CD4-positive, CD25-positive, alpha-beta regulatory T cell (primary cell): Measurements from ENCODE around the gene PLXDC1. TPM values are rescaled to one million over a fixed set of nuclear protein-coding genes. Genes with fewer than 3 reads are reported as not detected.
A peak's percentile ranks its signal among the peaks of the same experiment; 100 is the strongest.

ENCODE experiments used
- ATAC-seq, 2 donors: fragments of 150-1000 bp; cut with Tn5 transposase; one replicate each; pipeline ENCODE4 v1.10.0; 2021; ENCODE audit warnings: low read depth in 2 of 2, moderate number of reproducible peaks in 2 of 2, moderate library complexity in 1 of 2
- DNase-seq, 3 donors: peaks; one replicate each; pipeline versions ENCODE4 v3.0.0 to v3.0.0-alpha.2; 2012 to 2022; ENCODE audit warnings: mixed read lengths in 1 of 3
- H3K27ac ChIP-seq: one replicate; pipeline ENCODE4 v1.7.0; 2013; ENCODE audit warnings: mild to moderate bottlenecking, low read length; ENCODE audit not compliant: insufficient read depth, poor library complexity, severe bottlenecking
- H3K27me3 ChIP-seq: one replicate; pipeline ENCODE4 v1.7.0; 2013; ENCODE audit warnings: low read length; ENCODE audit not compliant: control insufficient read depth, insufficient read depth
- H3K36me3 ChIP-seq: one replicate; pipeline ENCODE4 v1.7.0; 2013; ENCODE audit warnings: mild to moderate bottlenecking, low read length, moderate library complexity; ENCODE audit not compliant: control insufficient read depth, insufficient read depth
- H3K4me1 ChIP-seq: 2 replicates; pipeline ENCODE4 v1.7.0; 2013; ENCODE audit warnings: mild to moderate bottlenecking, low read length; ENCODE audit not compliant: insufficient read depth, control insufficient read depth, poor library complexity, severe bottlenecking
- H3K4me3 ChIP-seq: one replicate; pipeline ENCODE4 v1.7.0; 2013; ENCODE audit warnings: low read depth, mild to moderate bottlenecking, low read length, moderate library complexity
- H3K9me3 ChIP-seq, 2 experiments: 1 replicate in 1 of 2; 2 replicates in 1 of 2; pipeline ENCODE4 v1.7.0; 2013; ENCODE audit warnings: low read length in 2 of 2, mild to moderate bottlenecking in 1 of 2, moderate library complexity in 1 of 2; ENCODE audit not compliant: control insufficient read depth in 2 of 2
- H3K27ac Mint-ChIP-seq, 3 donors: one replicate each; pipeline ENCODE4 v1.8.0; 2020 to 2022; ENCODE audit warnings: mild to moderate bottlenecking in 3 of 3, mixed read lengths in 3 of 3, moderate library complexity in 2 of 3
- H3K27me3 Mint-ChIP-seq: one replicate; pipeline ENCODE4 v1.8.0; 2022; ENCODE audit warnings: mild to moderate bottlenecking, mixed read lengths
- H3K36me3 Mint-ChIP-seq: one replicate; pipeline ENCODE4 v1.8.0; 2020; ENCODE audit warnings: mixed read lengths
- H3K4me1 Mint-ChIP-seq, 4 donors: one replicate each; pipeline ENCODE4 v1.8.0; 2020 to 2022; ENCODE audit warnings: mixed read lengths in 4 of 4, mild to moderate bottlenecking in 1 of 4
- H3K4me3 Mint-ChIP-seq, 4 donors: one replicate each; pipeline ENCODE4 v1.8.0; 2020 to 2022; ENCODE audit warnings: mild to moderate bottlenecking in 4 of 4, mixed read lengths in 4 of 4, moderate library complexity in 3 of 4
- H3K9me3 Mint-ChIP-seq, 7 donors: one replicate each; pipeline ENCODE4 v1.8.0; 2020 to 2022; ENCODE audit warnings: mixed read lengths in 7 of 7, mild to moderate bottlenecking in 3 of 7, moderate library complexity in 2 of 7
- polyA plus RNA-seq, 4 donors: library from polyadenylated mRNA; unstranded; fragments of 300-500 nt; fragmentation: Illumina TruSeq; gene quantifications; one replicate each; pipeline ENCODE4 v1.2.3, GENCODE V29; 2021
- total RNA-seq: library from RNA; stranded (reverse); gene quantifications from one replicate; pipeline ENCODE4 v1.2.3, GENCODE V29; 2022

PLXDC1 gene
- total RNA-seq (12.9 TPM), polyA plus RNA-seq (1 to 10 TPM in 2 of 4 donors, under 1 TPM in 2; 0.27 to 1.8 (median 1.1) TPM)

- Mint-ChIP-seq H3K27ac (peak within 1 kb of the TSS; percentile 71 to 99 (median 98)), H3K36me3 (peaks cover 10% of the 10 kb centered on the region), H3K9me3 (peaks cover 0 to 12% (median 4%) of the 10 kb centered on the region in 7 donors), H3K27me3 (peaks cover 51% of the 10 kb centered on the region), H3K4me3 (peak within 1 kb of the TSS; percentile 98 to 100 (median 100)), H3K4me1 (peaks cover 15 to 49% (median 31%) of the 10 kb centered on the region in 4 donors)
- peaks cover 3% of the 10 kb centered on the region for H3K27me3 ChIP-seq
- no peaks in the 10 kb centered on the region for H3K9me3 ChIP-seq
- peak within 1 kb of the TSS; percentile 98 for H3K4me3 ChIP-seq
- ATAC-seq (no peak), DNase-seq (peak in 1 of 3 donors; percentile 25)
- no peaks in the 10 kb centered on the region for H3K36me3 ChIP-seq
- peak within 1 kb of the TSS; percentile 70 for H3K27ac ChIP-seq
- H3K4me1 ChIP-seq, result peaks cover 26% of the 10 kb centered on the region
Measured at GRCh38 chr17:39151150-39151942, at the start of gene PLXDC1. PLXDC1 (minus strand) TSS chr17:39151637; CDS start chr17:39151437, 200 bp downstream.

DNA sequence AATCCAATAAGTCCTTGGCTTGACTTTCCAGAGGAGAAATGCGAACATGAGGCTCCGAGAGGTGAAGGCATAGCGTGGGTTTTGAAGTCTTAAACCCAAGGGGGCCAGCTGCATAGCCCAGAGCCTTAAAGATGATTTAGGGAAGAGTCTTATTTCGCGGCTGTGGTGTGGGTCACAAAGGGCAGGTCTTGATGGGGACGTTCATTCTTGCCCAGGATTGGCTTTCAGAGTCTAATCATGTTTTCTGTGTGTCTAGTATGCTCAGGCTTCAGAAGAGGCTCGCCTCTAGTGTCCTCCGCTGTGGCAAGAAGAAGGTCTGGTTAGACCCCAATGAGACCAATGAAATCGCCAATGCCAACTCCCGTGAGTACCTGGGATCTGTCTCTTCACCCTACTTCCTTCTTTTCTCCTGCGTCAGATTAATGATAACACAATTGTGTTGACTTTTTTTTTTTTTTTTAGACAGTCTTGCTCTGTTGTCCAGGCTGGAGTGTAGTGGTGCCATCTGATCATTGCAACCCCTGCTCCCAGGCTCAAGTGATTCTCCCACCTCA is 49.6 kb upstream of the PLXDC1 start:
- no peaks in the 10 kb centered on the region for H3K9me3 ChIP-seq
- peaks cover 57% of the 10 kb centered on the region for H3K4me1 ChIP-seq
- peaks cover 36% of the 10 kb centered on the region for H3K36me3 ChIP-seq
- peak overlapping the region; percentile 89 to 97 (median 95) for H3K4me3 Mint-ChIP-seq
- H3K27me3 ChIP-seq, result no peaks in the 10 kb centered on the region
- H3K9me3 Mint-ChIP-seq, result no peaks in the 10 kb centered on the region
- ATAC-seq (no peak), DNase-seq (no peak)
- H3K36me3 Mint-ChIP-seq, result peaks cover 25% of the 10 kb centered on the region
- H3K4me3 ChIP-seq, result peak overlapping the region; percentile 99
- peak overlapping the region; percentile 98 to 100 (median 99) for H3K27ac Mint-ChIP-seq
- peaks cover 13 to 65% (median 32%) of the 10 kb centered on the region in 4 donors for H3K4me1 Mint-ChIP-seq
- H3K27me3 Mint-ChIP-seq, result peaks cover 7% of the 10 kb centered on the region
- peak overlapping the region; percentile 99 for H3K27ac ChIP-seq

GRCh38 chr17:39200070-39200879 is 48.8 kb upstream of the PLXDC1 start, which contains the start of gene RPL19:
RPL19 (plus strand) TSS chr17:39200283; CDS start chr17:39200345, 62 bp downstream.
- peaks cover 13 to 73% (median 36%) of the 10 kb centered on the region in 4 donors for H3K4me1 Mint-ChIP-seq
- H3K9me3 Mint-ChIP-seq, result no peaks in the 10 kb centered on the region
- Histone ChIP-seq H3K4me3 (peak within 1 kb of the TSS; percentile 99), H3K4me1 (peaks cover 63% of the 10 kb centered on the region), H3K27me3 (no peaks in the 10 kb centered on the region), H3K27ac (peak within 1 kb of the TSS; percentile 99), H3K9me3 (no peaks in the 10 kb centered on the region), H3K36me3 (peaks cover 36% of the 10 kb centered on the region)
- peak within 1 kb of the TSS; percentile 98 to 100 (median 99) for H3K27ac Mint-ChIP-seq
- peak in 1 of 3 donors; percentile 74 for DNase-seq
- H3K36me3 Mint-ChIP-seq, result peaks cover 25% of the 10 kb centered on the region
- H3K27me3 Mint-ChIP-seq, result peaks cover 7% of the 10 kb centered on the region
- H3K4me3 Mint-ChIP-seq, result peak within 1 kb of the TSS; percentile 89 to 97 (median 95)
- ATAC-seq, result peak; percentile 78 to 79

DNA sequence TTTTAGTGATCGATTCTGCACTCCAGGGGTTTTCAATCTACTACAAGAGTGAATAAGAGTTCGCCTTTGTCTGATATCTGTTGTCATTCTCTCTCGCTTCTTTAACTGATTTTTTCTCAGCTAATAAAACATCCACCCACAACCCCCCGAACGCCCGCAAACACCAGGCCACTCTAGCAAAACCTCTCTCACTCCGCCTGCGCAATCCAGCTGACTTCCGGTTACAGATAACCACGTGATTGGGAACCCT is 48.3 kb upstream of the PLXDC1 start:
- peak overlapping the region; percentile 89 to 97 (median 95) for H3K4me3 Mint-ChIP-seq
- DNase-seq (peak; percentile 82 to 95 (median 93)), ATAC-seq (peak; percentile 64 to 66)
- no peaks in the 10 kb centered on the region for H3K9me3 Mint-ChIP-seq
- peaks cover 13 to 73% (median 37%) of the 10 kb centered on the region in 4 donors for H3K4me1 Mint-ChIP-seq
- Histone ChIP-seq H3K27ac (peak overlapping the region; percentile 99), H3K4me1 (peaks cover 63% of the 10 kb centered on the region), H3K36me3 (peaks cover 30% of the 10 kb centered on the region), H3K4me3 (peak overlapping the region; percentile 99), H3K27me3 (no peaks in the 10 kb centered on the region), H3K9me3 (no peaks in the 10 kb centered on the region)
- H3K27me3 Mint-ChIP-seq, result peaks cover 7% of the 10 kb centered on the region
- H3K36me3 Mint-ChIP-seq, result peaks cover 21% of the 10 kb centered on the region
- H3K27ac Mint-ChIP-seq, result peak overlapping the region; percentile 98 to 100 (median 99)

GRCh38 chr17:39198186-39198566 is 46.7 kb upstream of the PLXDC1 start:
- Histone ChIP-seq H3K4me1 (peaks cover 63% of the 10 kb centered on the region), H3K27ac (peak overlapping the region; percentile 70), H3K27me3 (no peaks in the 10 kb centered on the region), H3K36me3 (peaks cover 19% of the 10 kb centered on the region), H3K9me3 (no peaks in the 10 kb centered on the region), H3K4me3 (no peak overlapping the region)
- H3K27ac Mint-ChIP-seq, result peak overlapping the region; percentile 55 to 100 (median 99)
- H3K27me3 Mint-ChIP-seq, result peaks cover 7% of the 10 kb centered on the region
- H3K4me1 Mint-ChIP-seq, result peaks cover 13 to 70% (median 47%) of the 10 kb centered on the region in 4 donors
- ATAC-seq, result no peak
- peak overlapping the region; percentile 89 to 97 (median 95) for H3K4me3 Mint-ChIP-seq
- no peak for DNase-seq
- H3K36me3 Mint-ChIP-seq, result peaks cover 14% of the 10 kb centered on the region
- H3K9me3 Mint-ChIP-seq, result no peaks in the 10 kb centered on the region

DNA sequence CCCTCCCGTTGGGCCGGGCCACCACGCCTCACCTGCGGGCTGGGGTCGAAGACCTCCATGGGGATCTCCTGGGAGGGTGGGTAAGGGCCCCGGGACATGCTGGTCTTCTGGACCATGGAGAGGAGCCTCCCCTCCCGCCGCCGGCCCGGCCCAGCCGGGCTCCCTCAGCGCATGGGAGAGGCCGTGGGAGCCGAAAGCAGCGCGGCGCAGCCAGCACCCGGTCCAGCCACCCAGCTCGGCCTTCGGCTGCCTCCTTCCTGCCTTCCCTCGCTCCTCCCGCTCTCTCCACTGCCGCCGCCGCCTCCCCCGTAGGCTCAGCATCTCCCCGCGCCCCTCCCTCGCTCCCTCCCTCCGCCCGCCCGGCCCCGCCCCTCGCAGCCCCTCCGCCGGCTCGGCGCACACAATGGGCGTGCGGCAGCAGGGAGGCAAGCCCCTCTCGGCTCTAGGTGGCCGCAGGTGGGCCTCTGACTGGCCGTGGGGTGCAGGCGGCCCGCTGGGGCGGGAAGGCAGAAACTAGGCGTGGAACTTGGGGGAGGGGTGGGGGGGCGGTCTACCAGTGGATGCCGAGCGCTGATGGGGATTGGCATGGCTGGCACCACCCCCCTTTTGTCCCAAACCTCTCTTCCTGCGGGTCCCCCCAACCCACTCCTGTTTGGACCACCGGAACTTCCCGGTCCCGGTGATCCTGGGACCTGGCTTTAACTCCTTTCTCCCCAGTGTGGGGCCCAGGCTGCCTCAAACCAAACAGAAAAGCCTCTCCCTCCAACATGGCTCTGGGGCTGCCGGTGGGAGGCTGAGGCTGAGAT is 46.1 kb upstream of the PLXDC1 start, which contains the start of gene CACNB1:
Gene CACNB1, minus strand, starts transcription at position 290 of the 806 bp plus-strand sequence. Its CDS starts 174 bp downstream, at position 116.
- Histone ChIP-seq H3K9me3 (no peaks in the 10 kb centered on the region), H3K27me3 (no peaks in the 10 kb centered on the region), H3K4me3 (peak within 1 kb of the TSS; percentile 41), H3K27ac (peak within 1 kb of the TSS; percentile 70), H3K36me3 (peaks cover 15% of the 10 kb centered on the region), H3K4me1 (peaks cover 60% of the 10 kb centered on the region)
- Mint-ChIP-seq H3K27ac (peak within 1 kb of the TSS; percentile 78 to 100 (median 99)), H3K9me3 (no peaks in the 10 kb centered on the region), H3K27me3 (peaks cover 7% of the 10 kb centered on the region), H3K4me1 (peaks cover 10 to 69% (median 45%) of the 10 kb centered on the region in 4 donors), H3K4me3 (peak within 1 kb of the TSS; percentile 89 to 97 (median 95)), H3K36me3 (peaks cover 16% of the 10 kb centered on the region)
- peak; percentile 51 to 76 (median 72) for DNase-seq
- peak; percentile 17 to 20 for ATAC-seq
